HepG2 (cell line): ENCODE measurements around the gene ALG14. TPM values are rescaled to one million over a fixed set of nuclear protein-coding genes. Genes with fewer than 3 reads are reported as not detected.
A peak's percentile ranks its signal among the peaks of the same experiment; 100 is the strongest.

Experiments used
- AKNA ChIP-seq: sonication (generic); formaldehyde crosslinking; IDR thresholded peaks from 2 replicates; pipeline ENCODE4 v1.4.0; 2020; ENCODE audit warnings: missing genetic modification reagents, borderline replicate concordance
- ASH2L ChIP-seq: fragments of 300-600, 200-600 bp; sonication (generic); IDR thresholded peaks from 2 replicates; pipeline ENCODE4 v1.7.0; 2017; ENCODE audit warnings: low read depth, mild to moderate bottlenecking, moderate library complexity, mixed read lengths, low read length; ENCODE audit not compliant: insufficient read length
- HDAC2 ChIP-seq: sonication (generic); formaldehyde crosslinking; IDR thresholded peaks from 2 replicates; pipeline ENCODE4 v1.4.0; 2020; ENCODE audit warnings: missing genetic modification reagents
- MIER3 ChIP-seq: IDR thresholded peaks from 2 replicates; pipeline ENCODE4 v1.6.1; 2016; ENCODE audit warnings: missing compliant biosample characterization, borderline replicate concordance
- NONO ChIP-seq, 2 experiments: fragments of 450-650 bp in 1 of 2; sonication (generic) in 1 of 2; formaldehyde crosslinking in 1 of 2; IDR thresholded peaks in 1 of 2; conservative IDR thresholded peaks in 1 of 2; 2 replicates each; pipeline versions ENCODE4 v1.6.1 to v1.8.0; 2017 to 2022; ENCODE audit warnings: mild to moderate bottlenecking in 1 of 2, missing genetic modification reagents in 1 of 2, moderate library complexity in 1 of 2
- SP2 ChIP-seq: sonication (generic); formaldehyde crosslinking; IDR thresholded peaks from 2 replicates; pipeline ENCODE4 v1.5.1; 2020; ENCODE audit warnings: mild to moderate bottlenecking, missing genetic modification reagents
- ZBTB3 ChIP-seq: sonication (generic); formaldehyde crosslinking; IDR thresholded peaks from 2 replicates; pipeline ENCODE4 v1.4.0; 2020; ENCODE audit warnings: low read depth, mild to moderate bottlenecking, moderate library complexity, missing genetic modification reagents, borderline replicate concordance
- ZNF615 ChIP-seq: sonication (generic); formaldehyde crosslinking; IDR thresholded peaks from 2 replicates; pipeline ENCODE4 v1.5.0; 2020; ENCODE audit warnings: mild to moderate bottlenecking, missing genetic modification reagents, borderline replicate concordance
- polyA plus RNA-seq, 8 experiments: library from polyadenylated mRNA; depleted of rRNA in 3 of 8; stranded (reverse) in 7 of 8; unstranded in 1 of 8; fragments of >200 nt; fragmentation: Illumina TruSeq in 4 of 8; extraction: Trizol in 4 of 8; gene quantifications; 2 replicates each; pipeline versions ENCODE4 v1.2.1 to v1.2.3, GENCODE V29; 2011 to 2016; ENCODE audit warnings: low read depth in 4 of 8, missing spikeins in 1 of 8, mixed read lengths in 1 of 8; ENCODE audit not compliant: insufficient read depth in 1 of 8
- total RNA-seq, 5 experiments: library from RNA; depleted of rRNA; stranded (reverse); fragments of >200 nt; fragmentation: Illumina TruSeq; extraction: Trizol; gene quantifications; 2 replicates each; pipeline ENCODE4 v1.2.3, GENCODE V29; 2016; ENCODE audit warnings: low read depth in 1 of 5

Gene ALG14
- total and polyA plus RNA-seq, 2 of the 13 experiments (the other 11 are each of a cell fraction or from before 2014, with no cell fraction given): 4.5 to 12.7 TPM

GRCh38 chr1:95069710-95070093 lies 3.0 kb downstream of the ALG14 start (continued):
- TF ChIP-seq ZBTB3 (CRISPR knock-in tag): no peak
- TF ChIP-seq AKNA (CRISPR knock-in tag): no peak
- no peak for TF ChIP-seq SP2 (CRISPR knock-in tag)
- TF ChIP-seq HDAC2 (CRISPR knock-in tag): 0 out of 2 replicates have a peak, but pooled peaks have one; percentile 4
- peak; percentile 4 for TF ChIP-seq ASH2L
- TF ChIP-seq MIER3 (CRISPR knock-in tag): no peak
- no peak for TF ChIP-seq NONO (IDR thresholded peaks at IDR 0.05)
- no peak for TF ChIP-seq NONO (CRISPR knock-in tag; conservative IDR thresholded peaks at IDR 0.05)
- TF ChIP-seq ZNF615: no peak
